ENCODE data around the gene COL24A1. TPM values are rescaled to one million over a fixed set of nuclear protein-coding genes. Genes with fewer than 3 reads are reported as not detected.

COL24A1 gene
- total RNA-seq, 1 experiment from 2014 or later = 0.35 TPM

DNA sequence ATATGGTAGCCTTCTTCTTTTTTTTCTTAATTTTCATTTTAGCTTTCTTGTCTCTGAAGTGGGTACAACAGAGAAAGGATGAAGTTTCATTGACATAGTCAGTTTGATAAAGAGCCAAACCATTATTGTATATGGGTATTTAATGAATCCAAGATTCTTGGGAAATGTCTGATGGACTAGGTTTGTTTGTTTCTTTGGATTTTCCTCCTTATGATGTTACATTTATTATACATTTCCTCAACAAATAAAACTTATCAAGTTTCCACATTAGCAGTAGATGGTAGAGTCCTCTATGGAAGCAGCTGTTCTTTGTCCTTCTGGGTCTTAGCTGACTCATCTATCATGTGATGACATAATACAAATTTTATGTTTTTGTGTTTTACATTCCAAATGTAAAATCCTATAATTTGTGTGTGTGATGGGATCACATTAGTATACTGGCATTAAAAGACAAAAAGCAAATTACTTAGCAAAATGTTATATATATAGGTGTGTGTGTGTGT, 6.0 kb downstream of the COL24A1 start:
- no peak overlapping the region for H2BK15ac ChIP-seq (ENCODE audit: low read depth, low read length)
- H2AK5ac ChIP-seq (ENCODE audit: insufficient read length, low read length) = no peak overlapping the region
- H3K23me2 ChIP-seq (ENCODE audit: insufficient read length, low read depth, low read length, poor library complexity, severe bottlenecking) = peaks cover 5% of the 10 kb centered on the region
- H3K79me2 ChIP-seq (ENCODE audit: insufficient read depth, low read length) = no peaks in the 10 kb centered on the region
- H2BK20ac ChIP-seq (ENCODE audit: low read depth, low read length, poor library complexity, severe bottlenecking) = no peak overlapping the region
- H3K36me3 Mint-ChIP-seq (ENCODE audit: insufficient read depth in 1 of 3, low read depth in 3 of 3) = no peaks in the 10 kb centered on the region
- H3K9me3 ChIP-seq (ENCODE audit: control insufficient read depth, low read depth, low read length) = no peaks in the 10 kb centered on the region
- H4K20me1 ChIP-seq (ENCODE audit: control insufficient read depth, insufficient read depth, insufficient read length) = no peaks in the 10 kb centered on the region
- H3K27ac ChIP-seq (ENCODE audit: insufficient read length, low read depth, low read length) = no peak overlapping the region
- no peak overlapping the region for H3T11ph ChIP-seq (ENCODE audit: low read length)
- H2BK120ac ChIP-seq (ENCODE audit: low read depth, low read length, poor library complexity, severe bottlenecking) = no peak overlapping the region
- peaks cover 6 to 11% of the 10 kb centered on the region in 2 experiments; a peak in 3 of 4 replicates for H3K4me1 Mint-ChIP-seq
- no peak overlapping the region for H2AFZ ChIP-seq (ENCODE audit: low read length)
- peaks cover 44% of the 10 kb centered on the region for H3K27me3 Mint-ChIP-seq (ENCODE audit: low read depth)
- peaks cover 0 to 4% of the 10 kb centered on the region in 2 experiments; a peak in 1 of 5 replicates for H3K9me3 Mint-ChIP-seq
- H3K4me3 Mint-ChIP-seq = no peak overlapping the region
- no peak overlapping the region for H3K14ac ChIP-seq (ENCODE audit: insufficient read depth, low read length)
- no peak overlapping the region for H2BK5ac ChIP-seq (ENCODE audit: insufficient read length, low read length)
- peaks cover 15% of the 10 kb centered on the region for H3K27me3 ChIP-seq (ENCODE audit: insufficient read depth, low read length)
- H3K4me2 ChIP-seq (ENCODE audit: insufficient read depth, insufficient read length, low read length) = no peak overlapping the region
- no peak overlapping the region for H3K9ac ChIP-seq (ENCODE audit: extremely low read depth, insufficient read length, low read length)
- no peak for DNase-seq
- no peak overlapping the region for H4K8ac ChIP-seq (replicated peaks; ENCODE audit: insufficient read length, low read depth, low read length)
- no peak overlapping the region for H3K27ac Mint-ChIP-seq
- no peak overlapping the region for H4K91ac ChIP-seq (ENCODE audit: insufficient read length, low read depth, low read length)
- no peak overlapping the region for H3K23ac ChIP-seq (ENCODE audit: insufficient read length, low read depth, low read length)
- no peak overlapping the region for H2BK12ac ChIP-seq (ENCODE audit: insufficient read length, low read depth, low read length)
- H3K4ac ChIP-seq (ENCODE audit: low read depth, low read length) = no peak overlapping the region
- H4K5ac ChIP-seq (ENCODE audit: insufficient read length, low read depth, low read length) = no peak overlapping the region
- no peaks in the 10 kb centered on the region for H3K79me1 ChIP-seq (ENCODE audit: insufficient read depth, low read depth, low read length, poor library complexity, severe bottlenecking)
- H3K18ac ChIP-seq (ENCODE audit: insufficient read length, low read depth, low read length) = no peak overlapping the region
- TF ChIP-seq, protein P1, sequence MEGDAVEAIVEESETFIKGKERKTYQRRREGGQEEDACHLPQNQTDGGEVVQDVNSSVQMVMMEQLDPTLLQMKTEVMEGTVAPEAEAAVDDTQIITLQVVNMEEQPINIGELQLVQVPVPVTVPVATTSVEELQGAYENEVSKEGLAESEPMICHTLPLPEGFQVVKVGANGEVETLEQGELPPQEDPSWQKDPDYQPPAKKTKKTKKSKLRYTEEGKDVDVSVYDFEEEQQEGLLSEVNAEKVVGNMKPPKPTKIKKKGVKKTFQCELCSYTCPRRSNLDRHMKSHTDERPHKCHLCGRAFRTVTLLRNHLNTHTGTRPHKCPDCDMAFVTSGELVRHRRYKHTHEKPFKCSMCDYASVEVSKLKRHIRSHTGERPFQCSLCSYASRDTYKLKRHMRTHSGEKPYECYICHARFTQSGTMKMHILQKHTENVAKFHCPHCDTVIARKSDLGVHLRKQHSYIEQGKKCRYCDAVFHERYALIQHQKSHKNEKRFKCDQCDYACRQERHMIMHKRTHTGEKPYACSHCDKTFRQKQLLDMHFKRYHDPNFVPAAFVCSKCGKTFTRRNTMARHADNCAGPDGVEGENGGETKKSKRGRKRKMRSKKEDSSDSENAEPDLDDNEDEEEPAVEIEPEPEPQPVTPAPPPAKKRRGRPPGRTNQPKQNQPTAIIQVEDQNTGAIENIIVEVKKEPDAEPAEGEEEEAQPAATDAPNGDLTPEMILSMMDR (conservative IDR thresholded peaks at IDR 0.05) = no peak
- no peak overlapping the region for H3K56ac ChIP-seq (ENCODE audit: insufficient read length, low read depth, low read length)
- no peaks in the 10 kb centered on the region for H3K4me1 ChIP-seq (ENCODE audit: insufficient read depth, low read length)
